Cardiac muscle cell (in vitro differentiated cells and primary cell): Measurements from ENCODE around the gene MRPS12. TPM values are rescaled to one million over a fixed set of nuclear protein-coding genes. Genes with fewer than 3 reads are reported as not detected.
A peak's percentile ranks its signal among the peaks of the same experiment; 100 is the strongest.

Experiments used
- DNase-seq, 2 donors: peaks; one replicate each; pipeline versions ENCODE4 v3.0.0 to v3.0.0-alpha.2; 2010 to 2017; ENCODE audit warnings: low read depth in 1 of 2, low spot score in 1 of 2
- H3K27ac ChIP-seq: fragments of 200-600 bp; sonication (generic); 2 replicates; pipeline ENCODE4 v1.5.1; 2016
- H3K27me3 ChIP-seq: fragments of 200-600 bp; sonication (generic); 2 replicates; pipeline ENCODE4 v1.6.0; 2016; ENCODE audit warnings: control low read depth
- H3K36me3 ChIP-seq: fragments of 200-600 bp; sonication (generic); 2 replicates; pipeline ENCODE4 v1.5.1; 2016; ENCODE audit warnings: control low read depth
- H3K4me1 ChIP-seq: fragments of 200-600 bp; sonication (generic); 2 replicates; pipeline ENCODE4 v1.8.1; 2017; ENCODE audit warnings: low read depth, mild to moderate bottlenecking, mixed run types
- H3K4me3 ChIP-seq: fragments of 200-600 bp; sonication (generic); 2 replicates; pipeline ENCODE4 v1.5.1; 2016; ENCODE audit warnings: mild to moderate bottlenecking
- H3K9me3 ChIP-seq: fragments of 200-600 bp; sonication (generic); 2 replicates; pipeline ENCODE4 v1.5.1; 2017; ENCODE audit warnings: low read depth, mild to moderate bottlenecking, control low read depth
- CTCF ChIP-seq: IDR thresholded peaks from 2 replicates; pipeline ENCODE4 v1.5.1; 2012; ENCODE audit warnings: low read depth, mild to moderate bottlenecking, low read length
- polyA plus RNA-seq: library from polyadenylated mRNA; unstranded; fragments of >200 nt; fragmentation: Nextera tagmentation; extraction: Ambion mirVana; gene quantifications from 2 replicates; pipeline ENCODE4 v1.2.1, GENCODE V29; 2016
- total RNA-seq: library from RNA; depleted of rRNA; stranded (reverse); fragments of >200 nt; gene quantifications from 2 replicates; pipeline ENCODE4 v1.2.3, GENCODE V29; 2016

Gene MRPS12
- total and polyA plus RNA-seq, 2 experiments from 2014 or later, result 52.0 to 72.2 TPM

GRCh38 chr19:38944981-38945506, 14.3 kb downstream of the MRPS12 start:
- DNase-seq, result no peak
- Histone ChIP-seq H3K9me3 (no peaks in the 10 kb centered on the region), H3K27me3 (no peaks in the 10 kb centered on the region), H3K4me1 (no peaks in the 10 kb centered on the region), H3K4me3 (no peak overlapping the region), H3K36me3 (peaks cover 4% of the 10 kb centered on the region), H3K27ac (no peak overlapping the region)
- TF ChIP-seq CTCF, result no peak

- H3K4me3 ChIP-seq, result no peak overlapping the region
- H3K27me3 ChIP-seq, result no peaks in the 10 kb centered on the region
- no peak for TF ChIP-seq CTCF
- no peak for DNase-seq
- H3K36me3 ChIP-seq, result peaks cover 4% of the 10 kb centered on the region
- H3K4me1 ChIP-seq, result no peaks in the 10 kb centered on the region
- no peak overlapping the region for H3K27ac ChIP-seq
- H3K9me3 ChIP-seq, result no peaks in the 10 kb centered on the region
These were observed 15.0 kb downstream of the MRPS12 start for GRCh38 chr19:38945562-38946228.

- H3K9me3 ChIP-seq, result no peaks in the 10 kb centered on the region
- no peak overlapping the region for H3K27ac ChIP-seq
- H3K4me3 ChIP-seq, result no peak overlapping the region
- no peak for DNase-seq
- H3K27me3 ChIP-seq, result no peaks in the 10 kb centered on the region
- no peak for TF ChIP-seq CTCF
- H3K36me3 ChIP-seq, result peaks cover 4% of the 10 kb centered on the region
- H3K4me1 ChIP-seq, result no peaks in the 10 kb centered on the region
These were observed 15.7 kb downstream of the MRPS12 start for GRCh38 chr19:38946229-38947010.

GRCh38 chr19:38949580-38950367, 19.0 kb downstream of the MRPS12 start:
- peak overlapping the region; percentile 12 for H3K4me3 ChIP-seq

More at GRCh38 chr19:38949580-38950367, 19.0 kb downstream of the MRPS12 start:
- Histone ChIP-seq H3K4me1 (no peaks in the 10 kb centered on the region), H3K36me3 (peaks cover 2% of the 10 kb centered on the region), H3K27ac (no peak overlapping the region), H3K9me3 (no peaks in the 10 kb centered on the region), H3K27me3 (no peaks in the 10 kb centered on the region)
- DNase-seq, result peak; percentile 89 to 92
- TF ChIP-seq CTCF, result no peak
